Keratinocyte (primary cell): ENCODE data around the gene FANCI. TPM values are rescaled to one million over a fixed set of nuclear protein-coding genes. Genes with fewer than 3 reads are reported as not detected.

Experiments
- DNase-seq: peaks from one replicate; pipeline ENCODE4 v3.0.0-alpha.2; 2011; ENCODE audit warnings: low read depth, missing footprints, low spot score
- FAIRE-seq: peaks from 2 replicates; lab custom pipeline; 2011; peaks lifted over from hg19 to GRCh38; lab: Jason Lieb, UNC
- H2AFZ ChIP-seq: 2 replicates; pipeline ENCODE4 v1.6.0; 2012; ENCODE audit warnings: low read length, control low read depth, inconsistent platforms; ENCODE audit not compliant: control insufficient read depth
- H3K27ac ChIP-seq: 2 replicates; pipeline ENCODE4 v1.5.1; 2011; ENCODE audit warnings: low read length; ENCODE audit not compliant: control insufficient read depth, insufficient read depth
- H3K27me3 ChIP-seq: 3 replicates; pipeline ENCODE4 v1.6.0; 2011; ENCODE audit warnings: low read length; ENCODE audit not compliant: control insufficient read depth, insufficient read depth; ENCODE audit errors: extremely low read depth
- H3K36me3 ChIP-seq, 2 experiments: 2 replicates in 1 of 2; 3 replicates in 1 of 2; pipeline ENCODE4 v1.5.1; 2011; ENCODE audit warnings: low read length in 2 of 2, mild to moderate bottlenecking in 1 of 2; ENCODE audit not compliant: control insufficient read depth in 2 of 2, insufficient read depth in 2 of 2; ENCODE audit errors: extremely low read depth in 1 of 2
- H3K4me1 ChIP-seq: 3 replicates; pipeline ENCODE4 v1.5.1; 2011; ENCODE audit warnings: low read length; ENCODE audit not compliant: control insufficient read depth, insufficient read depth; ENCODE audit errors: extremely low read depth
- H3K4me2 ChIP-seq: 3 replicates; pipeline ENCODE4 v1.6.0; 2011; ENCODE audit warnings: low read depth, low read length; ENCODE audit not compliant: control insufficient read depth, insufficient read depth; ENCODE audit errors: extremely low read depth
- H3K4me3 ChIP-seq, 3 experiments: fragments of 200-600 bp in 1 of 3; sonication (generic) in 1 of 3; 2 replicates in 2 of 3; 3 replicates in 1 of 3; pipeline ENCODE4 v1.5.1; 2011 to 2016; ENCODE audit warnings: low read length in 3 of 3, mild to moderate bottlenecking in 3 of 3, control low read depth in 2 of 3, inconsistent platforms in 1 of 3, low read depth in 1 of 3, mixed read lengths in 1 of 3, mixed run types in 1 of 3, moderate library complexity in 1 of 3; ENCODE audit not compliant: control insufficient read depth in 2 of 3, insufficient read depth in 2 of 3; ENCODE audit errors: extremely low read depth in 1 of 3
- H3K79me2 ChIP-seq: 2 replicates; pipeline ENCODE4 v1.6.0; 2012; ENCODE audit warnings: low read length; ENCODE audit not compliant: control insufficient read depth, insufficient read depth
- H3K9ac ChIP-seq: 3 replicates; pipeline ENCODE4 v1.6.0; 2011; ENCODE audit warnings: low read length; ENCODE audit not compliant: control insufficient read depth, insufficient read depth; ENCODE audit errors: extremely low read depth
- H3K9me1 ChIP-seq: 3 replicates; pipeline ENCODE4 v1.6.0; 2011; ENCODE audit warnings: low read length; ENCODE audit not compliant: control insufficient read depth, insufficient read depth; ENCODE audit errors: extremely low read depth
- H3K9me3 ChIP-seq: 2 replicates; pipeline ENCODE4 v1.5.1; 2012; ENCODE audit warnings: low read depth, low read length; ENCODE audit not compliant: control insufficient read depth
- H4K20me1 ChIP-seq: 3 replicates; pipeline ENCODE4 v1.6.0; 2011; ENCODE audit warnings: low read length; ENCODE audit not compliant: control insufficient read depth, insufficient read depth; ENCODE audit errors: extremely low read depth
- EZH2 ChIP-seq: IDR thresholded peaks from one replicate; pipeline ENCODE4 v1.6.1; 2012; ENCODE audit warnings: inconsistent platforms, mild to moderate bottlenecking, low read length, moderate library complexity
- dilution Hi-C: fragments of 300-500 bp; cut with MboI; formaldehyde crosslinking; loops from one replicate; pipeline ENCODE4 v1.7.0; 2020; ENCODE audit warnings: low sequenced_read_pairs; ENCODE audit not compliant: extremely low pct_ligation_motif_present
- polyA plus RNA-seq, 5 experiments: library from polyadenylated mRNA; depleted of rRNA in 3 of 5; stranded (reverse) in 3 of 5; stranded (forward) in 1 of 5; unstranded in 1 of 5; fragments of >200 nt; gene quantifications; 1 replicate in 1 of 5; 2 replicates in 3 of 5; 3 replicates in 1 of 5; pipeline versions ENCODE4 v1.2.1 to v1.2.3, GENCODE V29; 2011 to 2012; ENCODE audit warnings: missing spikeins in 2 of 5, low read depth in 1 of 5, low replicate concordance in 1 of 5
- TF ChIP-seq, protein P1 (sequence below), 3 experiments: IDR thresholded peaks in 1 of 3; conservative IDR thresholded peaks in 1 of 3; optimal IDR thresholded peaks in 1 of 3; 2 replicates in 2 of 3; 3 replicates in 1 of 3; pipeline versions ENCODE3 to v1.5.1; 2011; ENCODE audit warnings: low read length in 3 of 3, mild to moderate bottlenecking in 3 of 3, moderate library complexity in 2 of 3, control low read depth in 1 of 3, inconsistent platforms in 1 of 3; ENCODE audit not compliant: insufficient read depth in 2 of 3; ENCODE audit errors: extremely low read depth in 1 of 3

Gene FANCI
- polyA plus RNA-seq, 1 donor (not counting 4 experiments of a cell fraction or from before 2014, with no cell fraction given): 21.8 TPM

GRCh38 chr15:89196994-89197393 is 46.8 kb upstream of the FANCI start:
- TF ChIP-seq EZH2: no peak
- TF ChIP-seq, protein P1, sequence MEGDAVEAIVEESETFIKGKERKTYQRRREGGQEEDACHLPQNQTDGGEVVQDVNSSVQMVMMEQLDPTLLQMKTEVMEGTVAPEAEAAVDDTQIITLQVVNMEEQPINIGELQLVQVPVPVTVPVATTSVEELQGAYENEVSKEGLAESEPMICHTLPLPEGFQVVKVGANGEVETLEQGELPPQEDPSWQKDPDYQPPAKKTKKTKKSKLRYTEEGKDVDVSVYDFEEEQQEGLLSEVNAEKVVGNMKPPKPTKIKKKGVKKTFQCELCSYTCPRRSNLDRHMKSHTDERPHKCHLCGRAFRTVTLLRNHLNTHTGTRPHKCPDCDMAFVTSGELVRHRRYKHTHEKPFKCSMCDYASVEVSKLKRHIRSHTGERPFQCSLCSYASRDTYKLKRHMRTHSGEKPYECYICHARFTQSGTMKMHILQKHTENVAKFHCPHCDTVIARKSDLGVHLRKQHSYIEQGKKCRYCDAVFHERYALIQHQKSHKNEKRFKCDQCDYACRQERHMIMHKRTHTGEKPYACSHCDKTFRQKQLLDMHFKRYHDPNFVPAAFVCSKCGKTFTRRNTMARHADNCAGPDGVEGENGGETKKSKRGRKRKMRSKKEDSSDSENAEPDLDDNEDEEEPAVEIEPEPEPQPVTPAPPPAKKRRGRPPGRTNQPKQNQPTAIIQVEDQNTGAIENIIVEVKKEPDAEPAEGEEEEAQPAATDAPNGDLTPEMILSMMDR (optimal IDR thresholded peaks at IDR 0.05 in 1 of 3, IDR thresholded peaks at IDR 0.05 in 1 of 3, conservative IDR thresholded peaks at IDR 0.05 in 1 of 3; ENCODE audit: extremely low read depth in 1 of 3, insufficient read depth in 2 of 3, low read length in 3 of 3): no peak

GRCh38 chr15:89197503-89197971 is 46.2 kb upstream of the FANCI start:
- Histone ChIP-seq H3K4me3 (peak overlapping the region in 1 of 3 experiments; percentile 40), H3K27me3 (no peaks in the 10 kb centered on the region), H3K9ac (no peak overlapping the region), H3K4me1 (peaks cover 14% of the 10 kb centered on the region), H3K9me1 (peaks cover 2% of the 10 kb centered on the region), H2AFZ (peak overlapping the region; percentile 61), H3K9me3 (no peaks in the 10 kb centered on the region), H3K36me3 (peaks cover 7 to 12% of the 10 kb centered on the region in 2 experiments), H3K4me2 (peak overlapping the region; percentile 72), H3K27ac (peak overlapping the region; percentile 57), H3K79me2 (no peaks in the 10 kb centered on the region), H4K20me1 (no peaks in the 10 kb centered on the region)
- DNase-seq (no peak), FAIRE-seq (peak; percentile 85)
- dilution Hi-C loops: loop anchor here (10.0 kb wide), 1 partner anchor 143 kb away; no protein-coding TSS in a partner anchor
- TF ChIP-seq, protein P1 (optimal IDR thresholded peaks at IDR 0.05 in 1 of 3, IDR thresholded peaks at IDR 0.05 in 1 of 3, conservative IDR thresholded peaks at IDR 0.05 in 1 of 3; ENCODE audit: extremely low read depth in 1 of 3, insufficient read depth in 2 of 3, low read length in 3 of 3): no peak
- TF ChIP-seq EZH2: no peak

More at GRCh38 chr15:89196994-89197393, 46.8 kb upstream of the FANCI start:
- no peaks in the 10 kb centered on the region for H4K20me1 ChIP-seq
- dilution Hi-C loops: loop anchor here (10.0 kb wide), 1 partner anchor 142 kb away; no protein-coding TSS in a partner anchor
- DNase-seq (no peak), FAIRE-seq (no peak)
- H2AFZ ChIP-seq: no peak overlapping the region
- no peaks in the 10 kb centered on the region for H3K9me3 ChIP-seq
- no peaks in the 10 kb centered on the region for H3K27me3 ChIP-seq
- no peaks in the 10 kb centered on the region for H3K79me2 ChIP-seq
- H3K4me2 ChIP-seq: peak overlapping the region; percentile 72
- peaks cover 2% of the 10 kb centered on the region for H3K9me1 ChIP-seq
- peak overlapping the region; percentile 57 for H3K27ac ChIP-seq
- H3K36me3 ChIP-seq: peaks cover 7 to 12% of the 10 kb centered on the region in 2 experiments
- no peak overlapping the region for H3K9ac ChIP-seq
- H3K4me3 ChIP-seq: peak overlapping the region in 2 of 3 experiments; percentile 34 to 40
- H3K4me1 ChIP-seq: peaks cover 14% of the 10 kb centered on the region
